ENCODE data around the gene WFDC8. TPM values are rescaled to one million over a fixed set of nuclear protein-coding genes. Genes with fewer than 3 reads are reported as not detected.

Gene WFDC8
- total RNA-seq, 1 experiment from 2014 or later, result not detected

DNA sequence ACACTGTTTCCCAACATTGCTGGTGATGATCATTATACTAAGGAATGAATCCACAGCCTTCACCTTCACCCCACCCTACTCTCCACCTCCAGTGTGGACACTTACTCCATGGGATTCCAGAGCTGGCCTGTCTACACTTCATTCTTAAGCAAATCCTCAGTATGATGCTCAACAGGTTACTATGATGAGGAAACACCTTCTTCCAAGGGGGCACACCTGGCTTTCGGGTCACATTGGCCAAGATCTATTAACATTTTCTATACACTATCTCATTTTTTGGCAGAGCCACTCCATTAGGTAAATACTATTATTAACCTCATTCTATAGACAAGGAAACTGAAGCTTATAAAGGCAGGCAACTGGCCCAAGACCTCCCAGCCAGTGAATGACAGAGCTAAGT, 23.9 kb downstream of the WFDC8 start:
- no peaks in the 10 kb centered on the region for H3K23me2 ChIP-seq (ENCODE audit: insufficient read length, low read depth, low read length, poor library complexity, severe bottlenecking)
- H4K91ac ChIP-seq (ENCODE audit: insufficient read length, low read depth, low read length), result no peak overlapping the region
- H3K27me3 Mint-ChIP-seq (ENCODE audit: low read depth), result 0 out of 2 replicates have a peak, but pooled peaks cover 2% of the 10 kb centered on the region
- H2BK12ac ChIP-seq (ENCODE audit: insufficient read length, low read depth, low read length), result no peak overlapping the region
- H3K79me2 ChIP-seq (ENCODE audit: insufficient read depth, low read length), result no peaks in the 10 kb centered on the region
- no peak overlapping the region for H2BK15ac ChIP-seq (ENCODE audit: low read depth, low read length)
- no peak overlapping the region for H4K8ac ChIP-seq (replicated peaks; ENCODE audit: insufficient read length, low read depth, low read length)
- no peak overlapping the region for H3K56ac ChIP-seq (ENCODE audit: insufficient read length, low read depth, low read length)
- H3K27me3 ChIP-seq (ENCODE audit: insufficient read depth, low read length), result no peaks in the 10 kb centered on the region; the same call in 1 of the 2 replicates
- H3K9me3 Mint-ChIP-seq, result peaks cover 0 to 7% of the 10 kb centered on the region in 2 experiments; a peak in 2 of 5 replicates
- H3K79me1 ChIP-seq (ENCODE audit: insufficient read depth, low read depth, low read length, poor library complexity, severe bottlenecking), result no peaks in the 10 kb centered on the region
- H3T11ph ChIP-seq (ENCODE audit: low read length), result no peak overlapping the region
- no peaks in the 10 kb centered on the region for H3K4me1 ChIP-seq (ENCODE audit: insufficient read depth, low read length)
- no peak overlapping the region for H2AK5ac ChIP-seq (ENCODE audit: insufficient read length, low read length)
- peaks cover 0 to 3% of the 10 kb centered on the region in 2 experiments; a peak in 2 of 4 replicates for H3K4me1 Mint-ChIP-seq
- H4K20me1 ChIP-seq (ENCODE audit: control insufficient read depth, insufficient read depth, insufficient read length), result no peaks in the 10 kb centered on the region
- H3K4me3 Mint-ChIP-seq, result no peak overlapping the region
- H3K9ac ChIP-seq (ENCODE audit: extremely low read depth, insufficient read length, low read length), result no peak overlapping the region
- no peak overlapping the region for H2AFZ ChIP-seq (ENCODE audit: low read length)
- no peak for TF ChIP-seq CTCF (conservative IDR thresholded peaks at IDR 0.05)
- peaks cover 0 to 6% (median 0%) of the 10 kb centered on the region in 3 experiments; a peak in 2 of 7 replicates for H3K36me3 Mint-ChIP-seq (ENCODE audit: insufficient read depth in 1 of 3, low read depth in 3 of 3)
- no CpG with 5 or more reads among the region's 1 CpG for WGBS (ENCODE audit: extremely low coverage, insufficient read length, low lambda C conversion rate)
- no peak overlapping the region for H2BK5ac ChIP-seq (ENCODE audit: insufficient read length, low read length)
- H4K5ac ChIP-seq (ENCODE audit: insufficient read length, low read depth, low read length), result no peak overlapping the region
- no peak for DNase-seq
- H2BK120ac ChIP-seq (ENCODE audit: low read depth, low read length, poor library complexity, severe bottlenecking), result no peak overlapping the region
- no peak overlapping the region for H3K14ac ChIP-seq (ENCODE audit: insufficient read depth, low read length)
- H3K4me2 ChIP-seq (ENCODE audit: insufficient read depth, insufficient read length, low read length), result no peak overlapping the region
- no peaks in the 10 kb centered on the region for H3K9me3 ChIP-seq (ENCODE audit: control insufficient read depth, low read depth, low read length)
- no peak overlapping the region for H2BK20ac ChIP-seq (ENCODE audit: low read depth, low read length, poor library complexity, severe bottlenecking)
- H3K27ac Mint-ChIP-seq, result no peak overlapping the region
- H3K23ac ChIP-seq (ENCODE audit: insufficient read length, low read depth, low read length), result no peak overlapping the region
- H3K27ac ChIP-seq (ENCODE audit: insufficient read length, low read depth, low read length), result no peak overlapping the region
- no peak overlapping the region for H3K18ac ChIP-seq (ENCODE audit: insufficient read length, low read depth, low read length)
- no peak overlapping the region for H3K4ac ChIP-seq (ENCODE audit: low read depth, low read length)

Data from H9 (cell line).